GM18505 (cell line): ENCODE results near the gene GMPPB.
A peak's percentile ranks its signal among the peaks of the same experiment; 100 is the strongest.
"Not testable (repeated sequence)": the region's sequence is repeated elsewhere in the genome, so short reads cannot be mapped to it uniquely, and the experiment has no call there.

Source experiments
- ATAC-seq: cut with Tn5 transposase; IDR thresholded peaks from one replicate; pipeline ENCODE4 v1.9.1; 2021; ENCODE audit not compliant: unreplicated experiment
- POLR2A ChIP-seq: IDR thresholded peaks from 4 replicates; pipeline ENCODE4 v1.6.1; 2011; ENCODE audit warnings: borderline replicate concordance; ENCODE audit not compliant: insufficient read depth, insufficient read length; ENCODE audit errors: extremely low read depth

GMPPB gene

DNA sequence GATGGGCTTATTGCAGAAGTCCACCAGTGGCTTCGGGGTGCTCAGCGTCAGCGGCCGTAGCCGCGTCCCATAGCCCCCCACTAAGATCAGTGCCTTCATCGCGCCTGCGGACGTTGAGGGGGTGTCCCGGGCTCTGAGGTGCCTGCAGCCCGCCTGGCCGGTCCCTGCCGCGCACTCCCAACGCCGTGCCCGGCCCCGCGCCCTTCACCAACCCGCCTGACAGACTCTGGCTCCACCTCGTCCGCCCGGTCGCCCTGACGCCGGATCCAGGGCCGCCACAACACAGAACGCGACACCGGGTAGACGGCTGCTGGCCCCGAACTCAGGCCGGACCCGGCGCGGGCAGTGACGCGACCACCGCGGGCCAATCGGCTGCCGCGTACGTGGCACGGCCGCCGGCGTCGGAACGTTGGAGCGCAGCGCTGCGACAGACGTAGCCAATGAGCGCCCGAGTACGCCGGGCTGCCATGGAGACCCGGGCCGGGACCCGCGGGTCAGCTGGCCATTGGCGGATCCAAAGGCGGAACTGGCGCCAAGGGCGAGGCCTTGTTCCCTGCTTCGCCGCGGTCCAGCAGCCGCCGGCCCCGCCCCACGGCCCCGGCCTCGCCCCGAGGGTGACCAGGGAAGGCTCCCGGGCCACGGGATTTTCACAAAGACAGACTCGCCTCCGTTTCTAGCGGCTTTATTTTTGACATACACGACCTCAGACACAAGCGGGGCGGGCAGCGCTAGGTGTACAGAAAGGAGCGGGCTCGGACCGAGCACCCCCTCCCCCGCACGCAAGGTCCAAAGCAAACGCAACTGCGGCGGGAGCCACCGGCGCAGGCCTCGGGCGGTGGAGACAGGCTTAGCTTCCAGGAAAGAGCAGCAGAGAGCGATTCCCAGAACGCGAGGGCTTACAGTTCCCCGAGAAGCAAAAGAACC is at the start of gene GMPPB:
GMPPB (minus strand) TSS at position 324 of the 924 bp plus-strand sequence; CDS start at position 99, 225 bp downstream.
- peak; percentile 77 for ATAC-seq

DNA sequence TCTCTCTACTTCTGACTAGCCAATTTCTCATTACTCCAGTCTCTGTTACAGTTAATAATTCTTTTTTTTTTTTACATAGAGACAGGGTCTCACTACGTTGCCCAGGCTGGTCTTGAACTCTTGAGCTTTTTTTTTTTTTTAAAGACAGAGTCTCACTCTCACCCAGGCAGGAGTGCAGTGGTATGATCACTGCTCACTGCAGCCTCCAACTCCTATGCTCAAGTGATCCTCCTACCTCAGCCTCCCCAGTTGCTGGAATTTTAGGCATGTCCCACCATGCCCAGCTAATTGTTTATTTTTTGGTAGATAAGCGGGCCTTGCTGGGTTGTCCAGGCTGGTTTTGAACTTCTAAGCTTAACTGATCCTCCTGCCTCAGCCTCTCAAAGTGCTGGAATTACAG is 49.0 kb upstream of the GMPPB start:
- no peak for TF ChIP-seq POLR2A
- ATAC-seq = no peak

More for the DNA sequence above, at the start of gene GMPPB:
- TF ChIP-seq POLR2A = peak; percentile 78

DNA sequence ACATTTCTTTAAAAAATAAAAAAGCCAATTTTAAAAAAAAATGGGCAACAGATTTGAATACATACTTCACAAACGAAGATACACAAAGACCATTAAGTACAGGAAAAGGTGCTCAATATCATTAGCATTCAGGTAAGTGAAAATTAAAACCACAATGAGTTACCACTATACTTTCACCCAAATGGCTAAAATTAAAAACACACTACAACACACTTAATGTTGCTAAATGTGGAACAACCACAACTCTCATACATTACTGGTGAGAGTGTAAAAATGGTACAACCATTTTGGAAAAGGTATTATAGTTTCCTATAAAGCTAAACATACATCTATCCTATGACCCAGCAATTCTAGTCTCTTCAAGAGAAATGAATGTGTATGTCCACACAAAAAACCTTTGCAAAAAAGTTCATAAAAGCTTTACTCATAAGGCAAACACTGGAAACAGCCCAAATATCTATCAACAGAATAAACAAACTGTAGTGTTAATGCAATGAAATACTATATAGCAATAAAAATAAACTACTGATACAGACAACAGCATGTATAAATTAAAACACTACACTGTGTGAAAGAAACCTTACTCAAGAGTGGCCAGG is 47.7 kb upstream of the GMPPB start:
- no peak for TF ChIP-seq POLR2A
- no peak for ATAC-seq

DNA sequence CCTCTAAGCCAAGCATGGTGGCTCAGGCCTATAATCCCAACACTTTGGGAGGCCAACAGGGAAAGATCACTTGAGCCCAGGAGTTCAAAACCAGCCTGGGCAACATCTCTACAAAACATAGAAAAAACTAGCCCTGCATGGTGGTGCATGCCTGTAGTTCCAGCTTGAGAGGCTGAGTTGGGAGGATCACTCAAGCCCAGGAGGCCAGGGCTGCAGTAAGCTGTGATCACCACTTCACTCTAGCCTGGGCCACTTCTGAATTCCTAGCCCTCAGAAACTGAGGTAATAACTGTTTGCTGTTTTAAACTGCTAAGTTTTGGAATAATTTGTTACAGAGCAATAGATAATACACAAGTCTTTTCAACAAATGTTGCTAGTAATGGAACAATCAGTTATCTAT is 46.2 kb upstream of the GMPPB start:
- no peak for TF ChIP-seq POLR2A
- ATAC-seq = no peak

DNA sequence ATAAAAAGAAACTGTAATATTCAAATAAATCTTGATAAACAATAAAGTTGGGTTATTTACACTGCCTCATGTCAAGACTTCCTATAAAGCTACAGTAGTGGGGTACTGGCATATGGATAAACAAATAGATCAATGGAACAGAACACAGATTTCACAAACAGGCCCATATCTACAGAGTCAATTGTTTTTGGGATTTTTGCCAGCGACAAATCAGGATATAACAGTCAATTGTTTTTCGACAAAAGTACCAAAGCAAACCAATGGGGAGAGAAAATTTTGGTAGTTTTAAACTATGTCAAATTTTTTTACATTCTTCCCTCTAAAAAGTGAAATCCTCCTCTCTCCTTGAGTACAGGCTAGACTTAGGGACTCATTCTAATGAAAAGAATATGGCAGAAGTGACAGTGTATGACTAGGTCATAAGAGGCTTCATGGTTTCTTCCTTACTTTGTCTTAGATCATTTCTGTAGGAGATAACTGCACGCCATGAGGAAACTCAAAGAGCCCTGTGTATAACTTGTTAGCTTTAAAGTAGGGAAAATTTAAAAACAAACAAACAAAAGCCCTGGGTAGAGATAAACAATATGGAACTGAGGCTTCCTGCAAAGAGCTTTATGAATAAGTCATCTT is 45.6 kb upstream of the GMPPB start:
- ATAC-seq = no peak
- no peak for TF ChIP-seq POLR2A

DNA sequence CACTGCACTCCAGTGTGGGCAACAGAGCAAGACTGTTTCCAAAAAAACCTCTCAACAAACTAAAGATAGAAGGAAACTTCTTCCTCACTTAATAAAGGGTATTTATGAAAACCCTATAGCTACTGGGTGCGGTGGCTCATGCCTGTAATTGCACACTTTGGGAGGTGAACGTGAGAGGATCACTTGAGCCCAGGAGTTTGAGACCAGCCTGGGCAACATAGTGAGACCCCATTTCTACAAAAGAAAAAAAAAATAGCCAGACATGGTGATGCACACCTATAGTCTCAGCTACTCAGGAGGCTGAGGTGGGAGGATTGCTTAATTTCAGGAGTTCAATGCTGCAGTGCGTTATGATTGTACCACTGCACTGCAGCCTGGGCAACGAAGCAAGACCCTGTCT is 40.2 kb upstream of the GMPPB start:
- no peak for TF ChIP-seq POLR2A
- ATAC-seq = no peak

DNA sequence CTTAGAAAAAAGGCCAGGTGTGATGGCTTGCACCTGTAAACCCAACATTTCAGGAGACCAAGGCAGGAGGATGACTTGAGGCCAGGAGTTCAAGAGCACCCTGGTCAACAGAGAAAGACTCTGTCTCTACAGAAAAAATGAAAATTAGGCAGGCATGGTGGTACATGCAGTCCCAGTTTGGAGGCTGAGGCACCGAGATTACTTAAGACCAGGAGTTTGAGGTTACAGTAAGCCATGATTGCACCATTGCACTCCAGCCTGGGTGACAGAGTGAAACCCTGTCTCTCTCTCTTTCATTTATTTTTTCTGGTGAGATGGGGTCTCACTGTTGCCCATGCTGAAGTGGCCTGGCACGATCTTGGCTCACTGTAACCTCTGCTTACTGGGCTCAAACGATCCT is 37.9 kb upstream of the GMPPB start:
- no peak for TF ChIP-seq POLR2A
- no peak for ATAC-seq

DNA sequence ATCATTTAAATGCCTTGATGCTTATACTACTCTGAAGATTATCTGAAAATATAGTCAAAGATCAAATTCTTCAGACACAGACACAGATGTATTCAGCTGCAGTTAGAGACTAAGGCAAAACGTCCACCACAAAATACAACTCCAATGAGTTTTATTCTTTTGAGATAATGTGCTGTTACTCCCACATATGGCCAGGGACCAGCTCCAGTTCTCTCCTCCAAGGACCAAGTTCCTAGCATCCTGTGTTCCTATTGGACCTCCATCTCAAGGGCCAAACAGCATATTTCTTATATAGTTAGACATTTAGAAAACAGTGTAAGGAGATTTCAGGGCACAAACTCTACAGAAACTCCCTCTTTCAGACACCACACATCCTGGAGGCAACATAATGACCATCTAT is 35.5 kb upstream of the GMPPB start:
- no peak for TF ChIP-seq POLR2A

DNA sequence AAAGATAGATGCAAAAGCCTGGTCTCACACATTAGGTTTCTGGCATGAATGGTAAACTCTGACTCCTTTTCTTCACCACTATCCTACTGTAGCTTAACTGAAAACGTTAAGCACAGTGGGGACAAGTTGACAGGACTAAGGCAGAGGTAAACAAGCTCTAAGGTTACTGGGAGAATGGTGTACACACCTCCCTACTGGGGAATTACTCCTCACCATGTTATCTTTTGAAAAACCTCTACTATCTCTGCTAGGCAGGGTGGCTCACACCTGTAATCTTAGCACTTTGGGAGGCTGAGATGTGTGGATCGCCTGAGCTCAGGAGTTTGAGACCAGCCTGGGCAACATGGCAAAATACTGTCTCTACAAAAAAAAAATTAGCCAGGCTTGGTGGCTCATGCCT is 33.4 kb upstream of the GMPPB start:
- no peak for ATAC-seq
- TF ChIP-seq POLR2A = no peak

More for the DNA sequence above, 35.5 kb upstream of the GMPPB start:
- ATAC-seq = no peak

DNA sequence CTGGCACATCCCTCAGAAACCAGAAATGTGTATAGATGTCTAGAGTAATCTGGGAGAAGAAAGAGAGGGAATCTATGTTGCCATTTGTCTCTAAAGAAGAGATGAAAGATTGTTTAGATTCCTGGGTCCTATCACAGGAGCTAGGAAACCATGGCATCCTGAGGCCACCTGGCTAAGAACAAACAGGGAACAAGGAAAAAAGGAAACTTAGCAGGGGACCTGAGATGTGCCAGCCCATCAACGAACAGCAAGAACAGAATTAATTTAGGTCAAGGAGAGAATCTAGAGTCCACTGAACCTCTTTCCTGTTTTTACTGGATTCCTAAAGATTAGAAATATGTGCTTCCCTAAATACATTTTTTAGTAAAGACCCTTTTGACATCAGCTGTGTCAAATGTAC is 32.3 kb upstream of the GMPPB start:
- TF ChIP-seq POLR2A = no peak
- ATAC-seq = no peak

DNA sequence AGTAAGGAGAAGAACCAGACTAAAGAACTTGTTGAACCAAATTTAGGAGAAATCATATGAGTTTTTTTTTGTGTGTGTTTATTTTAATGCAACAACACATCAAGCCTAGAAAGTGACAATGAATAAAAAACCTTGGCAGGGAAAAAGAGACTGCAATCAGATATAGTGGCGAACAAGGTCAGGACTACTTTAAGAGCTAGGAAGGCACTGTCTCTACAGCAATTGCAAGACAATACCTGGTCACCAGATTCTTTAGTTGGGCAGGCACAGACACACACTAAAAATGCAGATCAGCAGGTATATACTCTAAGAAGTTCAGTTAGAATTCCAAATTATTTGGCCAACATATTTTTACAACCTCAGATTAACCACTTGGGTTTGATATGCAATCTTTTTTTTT is 30.8 kb upstream of the GMPPB start:
- no peak for TF ChIP-seq POLR2A
- ATAC-seq = no peak

DNA sequence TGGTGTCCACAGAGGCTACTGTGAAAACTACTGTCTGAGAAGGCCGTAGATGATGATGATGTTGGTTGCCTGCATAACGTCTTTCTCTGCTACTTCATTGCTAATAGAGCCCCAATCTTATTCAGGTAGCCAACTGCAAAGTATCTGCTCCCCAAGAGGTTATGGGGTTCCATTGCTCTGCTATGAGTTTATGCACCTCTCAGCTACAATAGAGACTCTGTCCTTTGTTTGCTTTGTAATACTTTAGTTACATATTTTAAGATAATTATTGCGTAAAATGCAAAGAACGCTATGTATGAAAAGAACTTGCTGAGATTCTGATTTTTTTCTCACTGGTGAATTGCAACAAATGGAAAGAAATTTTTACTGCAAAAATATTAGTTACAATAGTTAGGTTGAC is 27.8 kb upstream of the GMPPB start:
- ATAC-seq = no peak
- TF ChIP-seq POLR2A = no peak

DNA sequence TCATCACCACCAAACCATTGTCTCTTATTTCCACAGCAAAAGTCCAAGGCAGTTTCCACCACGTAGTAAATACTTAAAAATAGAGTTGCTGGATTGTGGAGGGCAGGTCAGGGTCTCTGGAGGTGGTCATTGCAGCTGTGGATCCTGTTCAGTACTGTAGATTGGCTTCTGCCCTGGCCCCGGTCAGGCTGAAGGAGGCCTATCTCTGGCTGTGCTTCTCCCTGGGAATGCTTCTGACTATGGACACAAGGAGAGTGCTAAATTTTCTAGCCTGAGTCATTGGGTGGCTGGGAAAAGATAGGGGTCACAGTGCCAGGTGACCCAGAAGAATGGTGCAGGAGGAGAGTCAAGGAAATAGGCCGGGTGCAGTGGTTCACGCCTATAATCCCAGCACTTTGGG is 26.3 kb upstream of the GMPPB start:
- no peak for TF ChIP-seq POLR2A
- no peak for ATAC-seq

DNA sequence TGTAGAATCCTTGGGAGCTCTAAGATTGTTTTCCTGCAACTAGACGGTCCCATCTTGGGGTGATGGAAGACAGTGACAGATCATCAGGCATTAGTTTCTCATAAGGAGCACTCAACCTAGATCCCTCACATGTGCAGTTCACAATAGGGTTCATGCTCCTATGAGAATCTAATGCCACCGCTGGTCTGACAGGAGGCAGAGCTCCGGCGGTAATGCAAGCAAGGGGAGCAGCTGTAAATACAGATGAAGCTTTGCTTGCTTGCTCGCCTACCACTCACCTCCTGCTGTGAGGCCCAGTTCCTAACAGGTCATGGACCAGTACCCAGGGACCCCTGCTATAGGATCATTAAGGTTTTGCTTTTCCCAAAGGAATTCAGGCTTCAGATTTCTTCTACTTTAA is 25.1 kb upstream of the GMPPB start:
- ATAC-seq = not testable (repeated sequence)
